Gastrocnemius medialis (tissue), 4 donors: ENCODE data around the gene PSAP. TPM values are rescaled to one million over a fixed set of nuclear protein-coding genes. Genes with fewer than 3 reads are reported as not detected.

Experiments used
- ATAC-seq, 2 donors: fragments of 150-250 bp; one replicate each; pipeline ENCODE4 v1.9.1; 2016
- DNase-seq, 2 donors: peaks; one replicate each; pipeline ENCODE4 v3.0.0-alpha.2; 2019
- H3K27ac ChIP-seq, 4 donors: fragments of 200-600 bp; sonication (generic); 1 replicate in 1 of 4; 2 replicates in 3 of 4; pipeline ENCODE4 v1.5.1; 2016 to 2018; ENCODE audit warnings: mild to moderate bottlenecking in 2 of 4, moderate library complexity in 1 of 4
- H3K27me3 ChIP-seq, 3 donors: fragments of 200-600 bp; sonication (generic) in 2 of 3; 1 replicate in 1 of 3; 2 replicates in 2 of 3; pipeline versions ENCODE4 v1.5.1 to v1.6.0; 2016 to 2019; ENCODE audit warnings: mild to moderate bottlenecking in 1 of 3, moderate library complexity in 1 of 3
- H3K36me3 ChIP-seq, 2 donors: fragments of 200-600 bp; sonication (generic) in 1 of 2; one replicate each; pipeline ENCODE4 v1.5.1; 2017 to 2018
- H3K4me1 ChIP-seq, 2 donors: fragments of 200-600 bp; sonication (generic) in 1 of 2; one replicate each; pipeline ENCODE4 v1.5.1; 2016 to 2017; ENCODE audit warnings: mild to moderate bottlenecking in 2 of 2
- H3K4me3 ChIP-seq, 4 donors: fragments of 200-600 bp; sonication (generic) in 3 of 4; 1 replicate in 1 of 4; 2 replicates in 3 of 4; pipeline ENCODE4 v1.5.1; 2016 to 2019; ENCODE audit warnings: mild to moderate bottlenecking in 2 of 4
- H3K9me3 ChIP-seq, 3 donors: fragments of 200-600 bp; sonication (generic) in 2 of 3; 1 replicate in 1 of 3; 2 replicates in 2 of 3; pipeline ENCODE4 v1.5.1; 2016 to 2019
- CTCF ChIP-seq, 5 experiments: fragments of 450-650 bp in 3 of 5; fragments of 200-600 bp in 2 of 5; sonication (generic) in 2 of 5; IDR thresholded peaks in 4 of 5; conservative IDR thresholded peaks in 1 of 5; 1 replicate in 4 of 5; 2 replicates in 1 of 5; pipeline ENCODE4 v1.5.1; 2016 to 2019; ENCODE audit warnings: antibody characterized with exemption in 5 of 5, mild to moderate bottlenecking in 3 of 5, moderate library complexity in 3 of 5
- POLR2A ChIP-seq, 2 donors: fragments of 450-650 bp; IDR thresholded peaks; one replicate each; pipeline ENCODE4 v1.6.1; 2017; ENCODE audit warnings: antibody characterized with exemption in 2 of 2, mild to moderate bottlenecking in 2 of 2, moderate library complexity in 2 of 2
- in situ Hi-C, 4 donors: fragments of 200-750 bp; cut with MboI; loops; one replicate each; pipeline versions ENCODE4 v1.15.0 to v1.8.0; 2017; ENCODE audit warnings: low sequenced_read_pairs in 4 of 4
- intact Hi-C: fragments of 100-400 bp; cut with DNase I; formaldehyde crosslinking; loops from one replicate; pipeline ENCODE4 v1.15.1; 2023; ENCODE audit warnings: low total_unique reads
- total RNA-seq, 4 donors: library from RNA; depleted of rRNA; stranded (reverse); fragments of >200 nt; gene quantifications; one replicate each; pipeline versions ENCODE4 v1.1.0 to v1.2.3, GENCODE V29; 2016

Gene PSAP
- total RNA-seq, 4 donors from 2014 or later = 833 to 1,730 (median 1,179) TPM

- Histone ChIP-seq H3K9me3 (no peaks in the 10 kb centered on the region), H3K27ac (peak overlapping the region; percentile 89 to 99 (median 97)), H3K36me3 (no peaks in the 10 kb centered on the region), H3K4me1 (peaks cover 24 to 33% of the 10 kb centered on the region in 2 donors), H3K4me3 (no peak overlapping the region), H3K27me3 (no peaks in the 10 kb centered on the region)
- intact Hi-C loops = loop anchor here (10.0 kb wide), 3 partner anchors 352 to 1728 kb away; partner anchors contain the start of genes AIFM2, ANAPC16 and ASCC1
- in situ Hi-C loops = loop anchor here in 1 of 4 donors (25.0 kb wide), 1 partner anchor 374 kb away; no protein-coding TSS in a partner anchor
- no peak for DNase-seq
- no peak for ATAC-seq
- TF ChIP-seq CTCF (IDR thresholded peaks at IDR 0.05 in 4 of 5, conservative IDR thresholded peaks at IDR 0.05 in 1 of 5) = no peak
- no peak for TF ChIP-seq POLR2A (IDR thresholded peaks at IDR 0.05)
Measured at GRCh38 chr10:71863203-71863602, 12.2 kb upstream of the PSAP start.

GRCh38 chr10:71860243-71861029 is 9.4 kb upstream of the PSAP start:
- H3K4me3 ChIP-seq = peak overlapping the region in 2 of 4 donors; percentile 13 to 30
- no peaks in the 10 kb centered on the region for H3K36me3 ChIP-seq
- no peaks in the 10 kb centered on the region for H3K27me3 ChIP-seq
- TF ChIP-seq CTCF (IDR thresholded peaks at IDR 0.05 in 4 of 5, conservative IDR thresholded peaks at IDR 0.05 in 1 of 5) (no peak), POLR2A (IDR thresholded peaks at IDR 0.05) (peak; percentile 71 to 80)
- H3K27ac ChIP-seq = peak overlapping the region; percentile 89 to 99 (median 97)
- no peaks in the 10 kb centered on the region for H3K9me3 ChIP-seq
- peak; percentile 99 to 100 for DNase-seq
- peaks cover 23 to 24% of the 10 kb centered on the region in 2 donors for H3K4me1 ChIP-seq
- intact Hi-C loops (loop anchor here (1.0 to 10.0 kb wide), 4 partner anchors 8 to 1726 kb away; partner anchors contain the start of genes AIFM2, ANAPC16 and ASCC1), in situ Hi-C loops (loop anchor here in 1 of 4 donors (25.0 kb wide), 1 partner anchor 377 kb away; no protein-coding TSS in a partner anchor)
- ATAC-seq = peak; percentile 91 to 93

GRCh38 chr10:71857934-71858890 is 7.2 kb upstream of the PSAP start:
- Histone ChIP-seq H3K9me3 (no peaks in the 10 kb centered on the region), H3K4me1 (peaks cover 23 to 24% of the 10 kb centered on the region in 2 donors), H3K27ac (peak overlapping the region in 1 of 4 donors; percentile 96), H3K4me3 (no peak overlapping the region), H3K36me3 (no peaks in the 10 kb centered on the region), H3K27me3 (no peaks in the 10 kb centered on the region)
- intact Hi-C loops = no loop called here
- no peak for ATAC-seq
- DNase-seq = peak in 1 of 2 donors; percentile 50
- TF ChIP-seq CTCF (IDR thresholded peaks at IDR 0.05 in 4 of 5, conservative IDR thresholded peaks at IDR 0.05 in 1 of 5) (no peak), POLR2A (IDR thresholded peaks at IDR 0.05) (no peak)
- in situ Hi-C loops = loop anchor here in 1 of 4 donors (25.0 kb wide), 1 partner anchor 379 kb away; no protein-coding TSS in a partner anchor

GRCh38 chr10:71856619-71857018 is 5.6 kb upstream of the PSAP start:
- Histone ChIP-seq H3K36me3 (no peaks in the 10 kb centered on the region), H3K4me3 (no peak overlapping the region), H3K27me3 (no peaks in the 10 kb centered on the region), H3K9me3 (no peaks in the 10 kb centered on the region), H3K4me1 (peaks cover 22 to 25% of the 10 kb centered on the region in 2 donors), H3K27ac (no peak overlapping the region)
- intact Hi-C loops (no loop called here), in situ Hi-C loops (loop anchor here in 1 of 4 donors (25.0 kb wide), 1 partner anchor 381 kb away; no protein-coding TSS in a partner anchor)
- DNase-seq = no peak
- TF ChIP-seq CTCF (IDR thresholded peaks at IDR 0.05 in 4 of 5, conservative IDR thresholded peaks at IDR 0.05 in 1 of 5) (no peak), POLR2A (IDR thresholded peaks at IDR 0.05) (no peak)
- no peak for ATAC-seq
